ENCODE measurements around the gene TMEM200A. TPM values are rescaled to one million over a fixed set of nuclear protein-coding genes. Genes with fewer than 3 reads are reported as not detected.

The TMEM200A gene
- total and polyA plus RNA-seq, 3 donors from 2014 or later: 3.6 to 5.5 (median 5.5) TPM

DNA sequence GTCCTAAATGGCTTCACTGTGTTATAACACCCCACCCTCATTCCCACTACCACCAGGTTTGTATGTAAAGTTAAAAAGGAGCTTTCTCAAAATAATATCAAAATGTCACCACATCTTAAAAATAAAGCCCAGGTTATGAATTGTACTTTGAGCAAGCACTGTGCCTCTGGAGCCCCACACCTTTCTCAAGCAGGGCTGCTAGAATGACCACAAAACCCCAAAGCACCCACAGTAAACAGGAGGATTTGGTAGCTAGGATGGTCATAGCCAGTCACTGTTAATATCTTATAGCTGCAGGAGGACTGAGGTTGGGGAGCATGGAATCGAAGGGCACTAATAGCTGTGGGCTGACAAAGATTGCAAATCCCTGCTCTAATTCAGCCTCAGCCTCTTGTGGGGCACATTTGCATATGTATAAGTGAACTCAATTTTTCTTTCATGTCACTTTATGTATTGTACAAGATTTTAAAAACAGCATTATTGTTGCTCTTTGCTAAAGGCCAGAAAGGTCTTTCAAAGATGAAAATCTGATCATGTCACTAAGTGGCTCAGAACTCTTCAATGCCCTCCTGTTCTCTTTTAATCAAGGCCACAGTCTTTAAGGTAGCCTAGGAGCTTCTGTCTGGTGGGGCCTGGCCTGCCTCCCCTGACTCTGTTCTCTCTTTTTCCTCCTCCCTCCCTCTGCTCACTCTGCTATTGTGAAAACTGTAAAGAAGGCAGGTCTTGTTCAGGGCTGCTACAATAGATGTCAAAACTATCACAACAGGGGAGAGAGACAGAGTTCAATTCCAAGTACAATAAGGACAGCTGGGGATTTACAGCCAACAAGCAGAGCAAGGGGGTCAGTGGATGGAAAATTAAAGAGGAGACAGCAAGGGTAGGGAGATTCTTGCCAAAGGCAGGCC is 101.6 kb downstream of the TMEM200A start:
- 89 to 100% methylated on average over 1 of the region's 1 CpG for WGBS, 2 donors
- Histone ChIP-seq H3K4me3 (no peak overlapping the region), H3K4me1 (no peaks in the 10 kb centered on the region), H3K36me3 (ENCODE audit: low read depth, missing control alignments) (no peaks in the 10 kb centered on the region), H3K27me3 (no peaks in the 10 kb centered on the region), H3K27ac (no peak overlapping the region), H3K9me3 (no peaks in the 10 kb centered on the region)
- DNase-seq: no peak
- intact Hi-C loops (cut with DNase I; ENCODE audit: low total_unique reads): no loop called here
- no peak for TF ChIP-seq POLR2A (IDR thresholded peaks at IDR 0.05)
- TF ChIP-seq, protein P1, sequence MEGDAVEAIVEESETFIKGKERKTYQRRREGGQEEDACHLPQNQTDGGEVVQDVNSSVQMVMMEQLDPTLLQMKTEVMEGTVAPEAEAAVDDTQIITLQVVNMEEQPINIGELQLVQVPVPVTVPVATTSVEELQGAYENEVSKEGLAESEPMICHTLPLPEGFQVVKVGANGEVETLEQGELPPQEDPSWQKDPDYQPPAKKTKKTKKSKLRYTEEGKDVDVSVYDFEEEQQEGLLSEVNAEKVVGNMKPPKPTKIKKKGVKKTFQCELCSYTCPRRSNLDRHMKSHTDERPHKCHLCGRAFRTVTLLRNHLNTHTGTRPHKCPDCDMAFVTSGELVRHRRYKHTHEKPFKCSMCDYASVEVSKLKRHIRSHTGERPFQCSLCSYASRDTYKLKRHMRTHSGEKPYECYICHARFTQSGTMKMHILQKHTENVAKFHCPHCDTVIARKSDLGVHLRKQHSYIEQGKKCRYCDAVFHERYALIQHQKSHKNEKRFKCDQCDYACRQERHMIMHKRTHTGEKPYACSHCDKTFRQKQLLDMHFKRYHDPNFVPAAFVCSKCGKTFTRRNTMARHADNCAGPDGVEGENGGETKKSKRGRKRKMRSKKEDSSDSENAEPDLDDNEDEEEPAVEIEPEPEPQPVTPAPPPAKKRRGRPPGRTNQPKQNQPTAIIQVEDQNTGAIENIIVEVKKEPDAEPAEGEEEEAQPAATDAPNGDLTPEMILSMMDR (IDR thresholded peaks at IDR 0.05): no peak

DNA sequence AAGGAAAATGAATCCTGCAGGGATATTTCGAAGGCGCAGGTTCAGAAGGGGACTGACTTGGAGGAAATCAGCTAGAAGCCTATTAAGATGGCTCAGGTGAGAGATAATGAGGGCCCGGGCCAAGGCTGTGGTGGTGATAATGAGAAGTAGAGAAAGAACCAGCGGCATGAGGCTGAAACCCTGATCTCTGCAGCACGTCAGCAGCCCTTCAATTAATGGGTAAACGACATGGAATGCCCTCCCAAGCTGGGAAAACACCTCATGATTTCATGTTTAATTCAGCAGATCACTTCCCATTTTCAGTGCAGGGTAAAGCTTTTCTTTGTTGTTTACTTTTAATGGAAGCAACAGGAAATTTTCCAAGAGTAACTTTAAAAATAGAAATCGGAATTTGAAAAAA is 104.9 kb downstream of the TMEM200A start:
- Histone ChIP-seq H3K36me3 (ENCODE audit: low read depth, missing control alignments) (no peaks in the 10 kb centered on the region), H3K27me3 (no peaks in the 10 kb centered on the region), H3K9me3 (no peaks in the 10 kb centered on the region), H3K4me1 (no peaks in the 10 kb centered on the region), H3K27ac (no peak overlapping the region), H3K4me3 (no peak overlapping the region)
- intact Hi-C loops (cut with DNase I; ENCODE audit: low total_unique reads): no loop called here
- no peak for DNase-seq
- TF ChIP-seq POLR2A (IDR thresholded peaks at IDR 0.05): no peak
- TF ChIP-seq, protein P1 (IDR thresholded peaks at IDR 0.05): no peak
- 77 to 87% methylated on average over 7 of the region's 7 CpGs for WGBS, 2 donors

DNA sequence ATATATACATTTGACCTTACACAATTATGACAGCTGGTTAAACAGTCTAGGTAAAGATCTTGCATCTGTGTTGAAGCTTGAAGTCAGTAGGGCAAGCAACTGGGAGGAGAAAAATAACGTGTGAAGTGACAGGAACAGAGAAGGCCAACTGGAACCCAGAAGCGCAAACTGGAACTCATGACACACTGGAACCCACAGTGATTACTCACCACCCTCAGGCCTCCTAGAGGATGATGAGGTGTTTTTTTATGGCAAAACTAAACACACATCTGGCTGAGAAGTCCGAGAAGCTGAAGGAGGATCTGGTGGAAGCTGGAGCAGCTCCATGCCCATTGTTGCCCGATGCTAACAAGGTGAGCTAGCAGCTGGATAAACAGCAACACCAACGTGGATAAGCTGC is 108.1 kb downstream of the TMEM200A start:
- H3K27me3 ChIP-seq: no peaks in the 10 kb centered on the region
- intact Hi-C loops (cut with DNase I; ENCODE audit: low total_unique reads): no loop called here
- no peaks in the 10 kb centered on the region for H3K4me1 ChIP-seq
- no peaks in the 10 kb centered on the region for H3K9me3 ChIP-seq
- H3K36me3 ChIP-seq (ENCODE audit: low read depth, missing control alignments): no peaks in the 10 kb centered on the region
- TF ChIP-seq POLR2A (IDR thresholded peaks at IDR 0.05): no peak
- TF ChIP-seq, protein P1 (IDR thresholded peaks at IDR 0.05): no peak
- no peak for DNase-seq
- no peak overlapping the region for H3K27ac ChIP-seq
- WGBS, 2 donors: 87 to 91% methylated on average over 5 of the region's 5 CpGs
- H3K4me3 ChIP-seq: no peak overlapping the region

DNA sequence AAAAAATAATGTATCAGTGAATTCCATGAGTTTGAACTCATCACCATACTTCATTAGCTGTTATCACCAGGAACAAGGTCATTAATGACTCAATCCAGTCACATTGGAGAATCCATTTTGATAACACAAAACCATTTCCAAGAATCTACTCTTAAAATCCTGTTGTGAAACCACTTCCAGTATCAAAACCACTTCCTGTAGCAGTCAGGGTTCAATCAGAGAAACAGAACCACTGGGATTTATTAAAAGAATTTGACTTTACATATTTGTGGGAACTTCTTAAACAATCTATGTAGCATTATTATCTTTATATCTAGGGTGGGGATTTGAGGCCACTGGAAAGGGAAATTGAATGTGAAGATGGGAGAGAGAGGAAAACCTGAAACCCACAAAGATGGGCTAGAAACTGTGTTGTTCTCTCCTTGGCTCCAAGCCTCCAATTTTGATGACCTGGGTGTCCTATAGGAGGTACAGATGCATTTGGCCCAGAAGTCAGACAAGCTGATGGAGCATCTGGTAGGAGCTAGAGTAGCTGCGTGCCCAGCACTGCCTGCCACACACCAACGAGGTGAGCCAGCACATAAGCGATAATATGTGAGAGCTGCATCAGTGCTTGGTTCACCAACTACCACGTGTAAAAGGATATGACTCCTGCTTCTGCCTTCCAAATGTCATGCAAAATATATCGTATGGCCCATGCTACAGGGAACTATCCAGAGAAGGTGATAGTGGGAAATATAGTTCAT is 117.0 kb downstream of the TMEM200A start:
- Histone ChIP-seq H3K27me3 (no peaks in the 10 kb centered on the region), H3K4me1 (peaks cover 4% of the 10 kb centered on the region), H3K36me3 (ENCODE audit: low read depth, missing control alignments) (no peaks in the 10 kb centered on the region), H3K4me3 (no peak overlapping the region), H3K9me3 (no peaks in the 10 kb centered on the region), H3K27ac (no peak overlapping the region)
- TF ChIP-seq POLR2A (IDR thresholded peaks at IDR 0.05): no peak
- DNase-seq: no peak
- 88 to 91% methylated on average over 5 of the region's 5 CpGs for WGBS, 2 donors
- intact Hi-C loops (cut with DNase I; ENCODE audit: low total_unique reads): no loop called here

DNA sequence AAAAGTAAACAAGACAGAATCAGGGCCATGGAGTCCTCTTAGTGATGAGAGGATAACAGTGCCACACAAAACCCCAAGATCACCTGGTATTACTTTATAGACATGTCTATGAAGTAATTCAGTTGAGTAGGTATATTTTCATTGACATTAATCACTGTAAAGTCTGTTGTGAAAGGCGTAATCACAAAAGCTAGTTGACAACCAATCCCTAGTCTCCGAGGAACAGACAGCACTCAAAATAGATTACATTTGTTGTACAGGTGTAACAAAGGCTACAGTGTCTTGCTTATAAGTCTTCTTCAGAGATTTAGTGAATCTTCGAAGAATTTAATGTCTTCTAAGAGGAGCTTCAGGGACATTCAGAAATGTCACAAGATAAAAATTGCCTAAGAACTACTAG is 120.1 kb downstream of the TMEM200A start:
- H3K4me1 ChIP-seq: peaks cover 4% of the 10 kb centered on the region
- no peaks in the 10 kb centered on the region for H3K9me3 ChIP-seq
- no peak overlapping the region for H3K27ac ChIP-seq
- H3K4me3 ChIP-seq: no peak overlapping the region
- TF ChIP-seq POLR2A (IDR thresholded peaks at IDR 0.05): no peak
- TF ChIP-seq, protein P1 (IDR thresholded peaks at IDR 0.05): no peak
- intact Hi-C loops (cut with DNase I; ENCODE audit: low total_unique reads): no loop called here
- no peaks in the 10 kb centered on the region for H3K36me3 ChIP-seq (ENCODE audit: low read depth, missing control alignments)
- no peaks in the 10 kb centered on the region for H3K27me3 ChIP-seq
- 87 to 88% methylated on average over 3 of the region's 3 CpGs for WGBS, 2 donors
- DNase-seq: no peak

All from testis (tissue), 3 donors.